ENCODE data around the gene ADAM33. TPM values are rescaled to one million over a fixed set of nuclear protein-coding genes. Genes with fewer than 3 reads are reported as not detected.

ADAM33 gene
- total and polyA plus RNA-seq, 2 of the 8 experiments (the other 6 are each of a cell fraction or from before 2014, with no cell fraction given): 4.2 to 6.0 TPM

- Histone ChIP-seq H2BK5ac (ENCODE audit: low read depth, low read length) (no peak overlapping the region), H3K79me1 (ENCODE audit: low read depth, low read length) (no peaks in the 10 kb centered on the region), H2BK20ac (ENCODE audit: low read length) (no peak overlapping the region), H4K8ac (ENCODE audit: extremely low read depth, insufficient read depth, low read length) (no peak overlapping the region; the same call in 1 of the 2 replicates), H3K23ac (ENCODE audit: insufficient read length) (no peak overlapping the region), H3K27ac (ENCODE audit: low read depth, low read length) (no peak overlapping the region), H2AK5ac (ENCODE audit: low read depth, low read length) (no peak overlapping the region), H3K4me2 (ENCODE audit: insufficient read depth in 1 of 2, low read depth in 2 of 2, low read length in 2 of 2) (no peak overlapping the region), H4K20me1 (replicated peaks in 1 of 2; ENCODE audit: control insufficient read depth in 1 of 2, insufficient read depth in 2 of 2, low read length in 2 of 2) (no peaks in the 10 kb centered on the region), H3K4me3 (ENCODE audit: extremely low read depth in 1 of 4, insufficient read depth in 2 of 4, low read depth in 3 of 4, low read length in 4 of 4) (no peak overlapping the region), H4K5ac (ENCODE audit: insufficient read length, low read depth, low read length) (no peak overlapping the region), H3K9me3 (ENCODE audit: insufficient read depth in 2 of 2, low read depth in 1 of 2, low read length in 1 of 2) (no peaks in the 10 kb centered on the region), H3K27me3 (replicated peaks in 1 of 4; ENCODE audit: control insufficient read depth in 3 of 4, extremely low read depth in 1 of 4, insufficient read depth in 3 of 4, low read length in 3 of 4) (peaks cover 0 to 3% (median 0%) of the 10 kb centered on the region in 4 experiments; a peak in 2 of 7 replicates), H2BK12ac (ENCODE audit: low read depth, low read length) (no peak overlapping the region), H3K9ac (replicated peaks in 1 of 4; ENCODE audit: extremely low read depth in 1 of 4, low read depth in 3 of 4, low read length in 3 of 4) (no peak overlapping the region), H3K18ac (ENCODE audit: extremely low read depth, low read length) (no peak overlapping the region), H3K36me3 (ENCODE audit: control insufficient read depth in 2 of 4, insufficient read depth in 4 of 4, low read length in 3 of 4) (no peaks in the 10 kb centered on the region), H3K4me1 (replicated peaks in 1 of 4; ENCODE audit: control insufficient read depth in 3 of 4, insufficient read depth in 4 of 4, low read length in 3 of 4) (no peaks in the 10 kb centered on the region), H2AFZ (ENCODE audit: low read length) (no peak overlapping the region), H3K4ac (replicated peaks; ENCODE audit: insufficient read length, low read depth, low read length) (no peak overlapping the region), H3K23me2 (ENCODE audit: low read depth, low read length) (no peaks in the 10 kb centered on the region), H2BK15ac (ENCODE audit: low read length) (no peak overlapping the region), H4K91ac (replicated peaks; ENCODE audit: insufficient read length, low read length) (no peak overlapping the region), H3K56ac (replicated peaks; ENCODE audit: insufficient read length, low read depth, low read length) (no peak overlapping the region), H2BK120ac (replicated peaks; ENCODE audit: low read depth, low read length) (no peak overlapping the region), H3K79me2 (ENCODE audit: control insufficient read depth in 1 of 2, insufficient read depth in 2 of 2, low read length in 2 of 2) (no peaks in the 10 kb centered on the region), H3K14ac (ENCODE audit: insufficient read length) (no peak overlapping the region)
- DNase-seq (ENCODE audit: low read depth in 1 of 2, low spot score in 2 of 2): no peak
- ChIA-PET CTCF (ENCODE audit: partially characterized antibody) (interaction anchor here (0.9 to 2.8 kb wide), 4 partner anchors 11 to 30 kb away, joined by 3 to 10 read pairs (median 7); partner anchors contain the start of gene SIGLEC1), POLR2A (ENCODE audit: partially characterized antibody) (interaction anchor here (1.4 kb wide), 1 partner anchor 24 kb away, joined by 4 read pairs; no protein-coding TSS in a partner anchor)
- no peak for TF ChIP-seq USF2 (IDR thresholded peaks at IDR 0.05; ENCODE audit: low read length)
- no peak for TF ChIP-seq SIRT6 (IDR thresholded peaks at IDR 0.05; ENCODE audit: low read length)
- no peak for TF ChIP-seq RAD21 (IDR thresholded peaks at IDR 0.05 in 1 of 2, conservative IDR thresholded peaks at IDR 0.05 in 1 of 2; ENCODE audit: low read depth in 2 of 2, low read length in 2 of 2)
- no peak for TF ChIP-seq SP1 (IDR thresholded peaks at IDR 0.05; ENCODE audit: low read depth, low read length)
- TF ChIP-seq TCF12 (IDR thresholded peaks at IDR 0.05; ENCODE audit: low read depth, low read length): no peak
- TF ChIP-seq E2F6 (IDR thresholded peaks at IDR 0.05): no peak
- TF ChIP-seq HDAC6 (IDR thresholded peaks at IDR 0.05; ENCODE audit: low read depth, low read length): no peak
- no peak for TF ChIP-seq ATF2 (IDR thresholded peaks at IDR 0.05; ENCODE audit: low read length)
- FAIRE-seq: no peak
- 79% methylated on average over 6 of the region's 8 CpGs; no CpG with 5 or more reads in 1 of the 2 experiments for WGBS, 2 experiments (ENCODE audit: extremely low coverage in 1 of 2, insufficient coverage in 1 of 2, insufficient read length in 1 of 2, insufficient replicate concordance in 2 of 2, low coverage in 1 of 2, low lambda C conversion rate in 2 of 2, missing lambda C conversion rate in 1 of 2)
These were observed 41.5 kb upstream of the ADAM33 start for GRCh38 chr20:3723284-3723683.

All from H1 (cell line).